Endodermal cell (in vitro differentiated cells): Measurements from ENCODE around the gene CDIPT. TPM values are rescaled to one million over a fixed set of nuclear protein-coding genes. Genes with fewer than 3 reads are reported as not detected.
A peak's percentile ranks its signal among the peaks of the same experiment; 100 is the strongest.

ENCODE experiments used
- DNase-seq: peaks from one replicate; pipeline ENCODE4 v3.0.0-alpha.2; 2017
- H3K27ac ChIP-seq: 2 replicates; pipeline ENCODE4 v1.5.1; 2013; ENCODE audit warnings: mild to moderate bottlenecking, low read depth, low read length, moderate library complexity
- H3K27me3 ChIP-seq: 2 replicates; pipeline ENCODE4 v1.6.1; 2013; ENCODE audit warnings: mild to moderate bottlenecking, low read length, moderate library complexity; ENCODE audit not compliant: insufficient read depth, control insufficient read depth, poor library complexity, severe bottlenecking
- H3K36me3 ChIP-seq: 2 replicates; pipeline ENCODE4 v1.7.0; 2013; ENCODE audit warnings: mild to moderate bottlenecking, low read length, moderate library complexity; ENCODE audit not compliant: control insufficient read depth, insufficient read depth
- H3K4me1 ChIP-seq: one replicate; pipeline ENCODE4 v1.7.0; 2013; ENCODE audit warnings: low read length; ENCODE audit not compliant: control insufficient read depth, insufficient read depth
- H3K4me3 ChIP-seq: 2 replicates; pipeline ENCODE4 v1.5.1; 2013; ENCODE audit warnings: mild to moderate bottlenecking, low read length, moderate library complexity
- H3K9ac ChIP-seq: 2 replicates; pipeline ENCODE4 v1.6.1; 2013; ENCODE audit warnings: mild to moderate bottlenecking, low read length, moderate library complexity; ENCODE audit not compliant: poor library complexity, severe bottlenecking; ENCODE audit errors: extremely low read depth
- H3K9me3 ChIP-seq: 2 replicates; pipeline ENCODE4 v1.6.1; 2013; ENCODE audit warnings: mild to moderate bottlenecking, low read length, moderate library complexity; ENCODE audit not compliant: control insufficient read depth
- H3K27ac Mint-ChIP-seq: 2 replicates; pipeline ENCODE4 v1.8.0; 2020; ENCODE audit warnings: mixed read lengths
- H3K27me3 Mint-ChIP-seq: 2 replicates; pipeline ENCODE4 v1.8.0; 2021; ENCODE audit warnings: mild to moderate bottlenecking, mixed read lengths; ENCODE audit not compliant: insufficient read depth
- H3K36me3 Mint-ChIP-seq: 2 replicates; pipeline ENCODE4 v1.8.0; 2020; ENCODE audit warnings: low read depth, mixed read lengths
- H3K4me1 Mint-ChIP-seq: 2 replicates; pipeline ENCODE4 v1.8.0; 2020; ENCODE audit warnings: mixed read lengths
- H3K4me3 Mint-ChIP-seq: 2 replicates; pipeline ENCODE4 v1.8.0; 2020; ENCODE audit warnings: mild to moderate bottlenecking, moderate library complexity, mixed read lengths
- H3K9me3 Mint-ChIP-seq: 2 replicates; pipeline ENCODE4 v1.8.0; 2020; ENCODE audit warnings: mild to moderate bottlenecking, mixed read lengths
- CTCF ChIP-seq: fragments of 200-600 bp; sonication (generic); conservative IDR thresholded peaks from 2 replicates; pipeline ENCODE4 v1.5.0; 2021; ENCODE audit warnings: antibody characterized with exemption, mild to moderate bottlenecking
- WGBS, 2 experiments: methylation state at CpG; one replicate each; pipeline versions ENCODE4 v1.1.5 to v1.1.7; 2013; ENCODE audit warnings: missing lambda C conversion rate in 2 of 2, mixed read lengths in 1 of 2; ENCODE audit not compliant: insufficient coverage in 1 of 2, insufficient read length in 1 of 2; 5-methylcytosine and 5-hydroxymethylcytosine counted together
- total RNA-seq, 2 donors: library from RNA; stranded (reverse); fragmentation: NEBNext Ultra II Directional in 1 of 2; extraction: Animal tissue kit (Norgen Biotek cat#: 25700) in 1 of 2; gene quantifications; 2 replicates in 1 of 2; 3 replicates in 1 of 2; pipeline ENCODE4 v1.2.1, GENCODE V29; 2021

Gene CDIPT
- total RNA-seq, 2 donors from 2014 or later, result 63.4 to 68.4 TPM

GRCh38 chr16:29812754-29813643, 50.0 kb downstream of the CDIPT start:
- no peak for DNase-seq
- H3K27ac Mint-ChIP-seq, result no peak overlapping the region
- peaks cover 50% of the 10 kb centered on the region for H3K4me1 Mint-ChIP-seq

DNA sequence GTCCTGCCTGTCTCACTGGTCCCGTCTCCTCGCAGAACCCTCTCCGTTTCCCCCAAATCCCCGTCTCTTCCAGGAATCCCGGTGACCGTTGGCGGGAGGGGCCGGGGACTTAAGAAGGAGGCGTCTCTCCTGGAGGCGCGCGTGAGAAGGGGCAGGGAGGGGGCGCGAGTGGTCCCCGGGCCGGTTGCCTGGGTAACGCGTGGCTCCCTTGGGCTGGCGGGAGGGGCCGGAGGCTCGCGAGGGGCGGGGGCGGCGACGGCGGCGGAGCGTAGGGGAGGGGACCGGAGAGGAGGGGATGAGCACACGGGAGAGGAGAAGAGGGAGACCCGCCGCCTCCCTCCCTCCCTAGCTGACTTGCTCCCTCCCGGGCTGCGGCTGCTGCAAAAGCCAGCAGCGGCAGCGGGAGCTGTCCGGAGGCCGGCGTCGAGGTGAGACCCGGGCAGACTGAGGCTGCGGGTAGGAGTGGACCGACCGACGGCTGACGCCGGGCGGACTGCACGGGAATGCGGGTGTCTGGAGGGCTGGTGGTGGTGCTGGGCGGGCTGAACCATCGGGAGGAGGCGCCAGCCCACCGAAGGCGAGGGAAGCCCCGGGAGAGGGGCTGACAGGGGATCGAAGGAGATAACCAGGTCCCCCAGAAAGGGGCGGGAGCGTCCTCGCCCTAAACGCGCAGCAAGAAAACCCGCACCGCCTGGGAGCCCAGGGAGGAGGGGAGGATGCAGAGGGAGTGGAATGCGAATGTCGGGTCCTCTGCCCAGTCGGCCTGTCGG, 50.9 kb downstream of the CDIPT start, which contains the start of gene PRRT2:
Gene PRRT2 (plus strand): TSS at position 298 of the 770 bp plus-strand sequence. CDS start 862 bp downstream, outside the sequence.
- DNase-seq, result peak; percentile 87
- Mint-ChIP-seq H3K27me3 (peaks cover 11% of the 10 kb centered on the region), H3K9me3 (no peaks in the 10 kb centered on the region), H3K36me3 (peaks cover 22% of the 10 kb centered on the region), H3K4me1 (peaks cover 48% of the 10 kb centered on the region), H3K4me3 (peak within 1 kb of the TSS; percentile 67), H3K27ac (peak within 1 kb of the TSS; percentile 92)
- Histone ChIP-seq H3K27ac (peak within 1 kb of the TSS; percentile 82), H3K9me3 (no peaks in the 10 kb centered on the region), H3K4me1 (peaks cover 24% of the 10 kb centered on the region), H3K36me3 (peaks cover 25% of the 10 kb centered on the region), H3K4me3 (peak within 1 kb of the TSS; percentile 85), H3K27me3 (no peaks in the 10 kb centered on the region), H3K9ac (peak within 1 kb of the TSS; percentile 30)
- TF ChIP-seq CTCF, result no peak
- 1 to 3% methylated on average over 14 to 64 of the region's 69 CpGs for WGBS, 2 experiments

More at GRCh38 chr16:29812754-29813643, 50.0 kb downstream of the CDIPT start:
- H3K9me3 Mint-ChIP-seq, result no peaks in the 10 kb centered on the region
- Histone ChIP-seq H3K27ac (peak overlapping the region; percentile 66), H3K9ac (no peak overlapping the region), H3K36me3 (peaks cover 29% of the 10 kb centered on the region), H3K27me3 (no peaks in the 10 kb centered on the region), H3K9me3 (no peaks in the 10 kb centered on the region), H3K4me1 (peaks cover 23% of the 10 kb centered on the region), H3K4me3 (peak overlapping the region; percentile 85)
- peaks cover 11% of the 10 kb centered on the region for H3K27me3 Mint-ChIP-seq
- WGBS, 2 experiments, result 74 to 77% methylated on average over 4 to 9 of the region's 9 CpGs
- TF ChIP-seq CTCF, result no peak
- peak overlapping the region; percentile 67 for H3K4me3 Mint-ChIP-seq
- H3K36me3 Mint-ChIP-seq, result peaks cover 20% of the 10 kb centered on the region

DNA sequence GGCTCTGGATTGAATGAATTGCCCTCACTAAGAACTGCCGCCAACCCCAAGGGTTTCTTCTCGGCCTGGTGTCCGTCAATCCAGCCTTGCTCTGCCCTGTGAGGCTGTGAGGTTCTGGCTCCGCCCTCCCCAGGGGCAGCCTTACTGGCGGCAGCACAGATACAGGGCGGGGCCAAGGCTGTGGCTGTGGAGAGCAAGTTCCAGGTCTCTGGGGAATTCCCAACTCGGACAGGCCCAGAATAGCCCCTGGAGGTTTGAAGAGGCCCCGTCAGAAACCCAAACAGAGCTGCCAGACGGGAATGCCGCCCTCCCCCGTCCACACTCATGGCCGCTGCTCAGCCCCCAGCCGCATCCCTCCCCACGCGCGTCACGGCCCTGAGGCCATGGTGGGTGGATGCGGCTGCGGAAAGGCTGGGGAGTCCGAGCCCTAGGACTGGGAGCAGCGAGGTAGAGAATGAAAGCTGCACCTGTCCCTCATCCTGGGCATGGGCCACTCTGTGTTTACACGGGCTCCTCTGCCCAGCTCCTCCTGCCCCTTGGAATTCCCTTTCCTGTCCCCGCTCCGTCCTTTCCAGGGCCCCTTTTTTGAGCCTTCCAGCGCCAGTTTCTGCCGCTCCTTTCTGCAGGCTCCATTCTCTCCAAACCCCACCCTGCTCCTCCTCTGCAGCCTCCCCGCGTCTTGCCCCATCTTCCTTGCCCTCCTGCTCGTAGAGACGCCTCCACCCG, 51.7 kb downstream of the CDIPT start:
- DNase-seq, result peak; percentile 98
- peak overlapping the region; percentile 67 for H3K4me3 Mint-ChIP-seq
- Histone ChIP-seq H3K4me1 (peaks cover 24% of the 10 kb centered on the region), H3K27me3 (no peaks in the 10 kb centered on the region), H3K27ac (peak overlapping the region; percentile 82), H3K9ac (peak overlapping the region; percentile 16), H3K4me3 (peak overlapping the region; percentile 85), H3K36me3 (peaks cover 25% of the 10 kb centered on the region), H3K9me3 (no peaks in the 10 kb centered on the region)
- WGBS, 2 experiments, result 1 to 4% methylated on average over 14 to 31 of the region's 31 CpGs
- H3K9me3 Mint-ChIP-seq, result no peaks in the 10 kb centered on the region
- peak overlapping the region; percentile 92 for H3K27ac Mint-ChIP-seq
- H3K4me1 Mint-ChIP-seq, result peaks cover 48% of the 10 kb centered on the region
- no peak for TF ChIP-seq CTCF
- peaks cover 11% of the 10 kb centered on the region for H3K27me3 Mint-ChIP-seq
- peaks cover 22% of the 10 kb centered on the region for H3K36me3 Mint-ChIP-seq
